ENCODE measurements around the gene C12orf54.
"Not testable (repeated sequence)": the region's sequence is repeated elsewhere in the genome, so short reads cannot be mapped to it uniquely, and the experiment has no call there.

Gene C12orf54

DNA sequence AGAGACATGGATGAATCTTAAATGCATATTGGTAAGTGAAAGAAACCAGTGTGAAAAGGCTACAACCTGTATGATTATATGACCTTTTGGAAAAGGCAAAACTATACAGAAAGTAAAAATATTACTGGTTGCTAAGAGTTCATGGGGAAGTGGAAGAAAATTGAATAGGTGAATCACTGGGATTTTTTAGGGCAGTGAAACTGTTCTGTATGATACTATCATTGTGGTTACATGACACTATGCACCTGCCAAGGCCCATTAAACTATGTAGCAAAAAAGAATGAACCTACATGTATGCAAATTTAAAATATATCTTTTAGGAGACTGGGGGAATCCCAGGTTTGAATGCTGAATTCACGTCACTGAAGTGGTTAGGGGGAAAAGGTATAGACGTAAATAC lies 30.6 kb downstream of the C12orf54 start:
- DNase-seq = no peak

DNA sequence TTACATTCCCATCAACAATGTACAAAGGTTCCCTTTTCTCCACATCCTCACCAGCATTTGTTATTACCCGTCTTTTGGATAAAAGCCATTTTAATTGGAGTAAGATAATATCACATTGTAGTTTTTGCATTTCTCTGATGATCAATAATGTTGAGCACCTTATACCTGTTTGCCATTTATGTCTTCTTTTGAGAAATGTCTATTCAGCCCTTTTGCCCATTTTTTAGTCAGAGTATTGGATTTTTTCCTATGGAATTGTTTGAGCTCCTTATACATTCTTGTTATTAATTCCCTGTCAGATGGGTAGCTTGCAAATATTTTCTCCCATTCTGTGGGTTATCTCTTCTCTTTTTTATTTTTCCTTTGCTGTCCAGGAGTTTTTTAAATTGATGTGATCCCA lies 32.4 kb downstream of the C12orf54 start:
- no peak for DNase-seq

DNA sequence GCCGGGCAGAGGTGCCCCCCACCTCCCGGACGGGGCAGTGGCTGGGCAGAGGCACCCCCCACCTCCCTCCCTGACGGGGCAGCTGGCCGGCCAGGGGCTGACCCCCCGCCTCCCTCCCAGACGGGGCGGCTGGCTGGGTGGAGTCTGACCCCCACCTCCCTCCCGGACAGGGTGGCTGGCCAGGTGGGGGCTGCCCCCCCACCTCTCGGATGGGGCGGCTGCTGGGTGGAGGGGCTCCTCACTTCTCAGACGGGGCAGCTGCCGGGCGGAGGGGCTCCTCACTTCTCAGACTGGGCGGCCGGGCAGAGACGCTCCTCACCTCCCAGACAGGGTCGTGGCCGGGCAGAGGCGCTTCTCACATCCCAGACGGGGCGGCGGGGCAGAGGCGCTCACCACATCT lies 38.1 kb downstream of the C12orf54 start:
- not testable (repeated sequence) for DNase-seq

DNA sequence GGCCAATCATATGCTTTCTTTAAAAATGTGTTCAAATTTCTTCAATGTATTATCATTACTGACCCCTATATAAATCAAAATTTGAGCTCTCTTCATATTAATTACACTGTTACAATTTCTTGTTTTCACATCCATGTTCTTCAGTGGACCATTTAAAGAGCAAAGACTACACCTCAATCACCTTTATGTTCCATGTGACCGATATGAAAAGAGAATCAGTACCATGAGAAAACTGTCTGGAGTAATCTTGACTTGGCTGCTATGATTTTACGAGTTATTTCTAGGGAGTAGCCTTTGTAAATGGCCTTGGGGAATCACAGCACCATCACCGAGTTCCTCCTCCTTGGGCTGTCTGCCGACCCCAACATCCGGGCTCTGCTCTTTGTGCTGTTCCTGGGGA lies 43.0 kb downstream of the C12orf54 start, which contains the start of gene OR8S1:
OR8S1 (plus strand) TSS at position 301 of the 400 bp plus-strand sequence; CDS start at position 301, 0 bp downstream.
- DNase-seq = no peak

DNA sequence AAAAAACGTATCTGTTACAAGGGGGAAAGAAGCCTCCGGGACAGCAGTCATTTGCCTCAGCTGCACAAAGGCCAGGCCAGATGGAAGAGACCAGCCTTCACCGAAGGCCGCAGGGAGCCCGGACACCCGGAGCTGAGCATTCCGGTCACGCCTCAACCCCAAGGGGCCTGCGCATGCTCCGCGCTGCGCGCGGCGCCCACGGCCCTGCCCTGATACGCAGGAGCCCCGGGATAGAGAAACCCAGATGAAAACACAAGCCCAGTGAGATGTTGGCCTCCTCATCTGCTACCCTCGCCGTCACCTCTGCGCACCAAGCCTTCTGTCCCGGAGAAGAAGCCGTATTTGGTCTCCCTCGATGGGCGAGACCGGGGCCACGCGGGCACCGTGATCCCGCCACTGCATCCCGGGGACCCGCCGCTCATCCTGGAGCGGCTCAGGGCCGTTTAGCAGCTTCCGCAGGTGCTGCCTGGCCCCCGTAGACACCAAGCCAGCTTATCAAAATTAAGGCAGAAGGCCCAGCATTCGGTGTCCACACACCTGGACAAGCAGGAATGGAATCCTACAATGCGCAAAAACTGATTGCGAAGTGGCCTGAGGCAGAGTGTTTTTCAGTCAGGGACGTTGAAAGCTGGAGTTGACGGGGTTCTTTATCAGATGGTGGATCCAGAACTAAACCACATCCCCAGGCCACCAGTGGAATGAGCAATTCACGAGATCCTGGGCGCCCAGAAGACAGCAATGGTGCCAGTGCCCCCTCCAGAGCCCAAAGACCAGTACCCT lies 45.8 kb downstream of the C12orf54 start:
- no peak for DNase-seq

DNA sequence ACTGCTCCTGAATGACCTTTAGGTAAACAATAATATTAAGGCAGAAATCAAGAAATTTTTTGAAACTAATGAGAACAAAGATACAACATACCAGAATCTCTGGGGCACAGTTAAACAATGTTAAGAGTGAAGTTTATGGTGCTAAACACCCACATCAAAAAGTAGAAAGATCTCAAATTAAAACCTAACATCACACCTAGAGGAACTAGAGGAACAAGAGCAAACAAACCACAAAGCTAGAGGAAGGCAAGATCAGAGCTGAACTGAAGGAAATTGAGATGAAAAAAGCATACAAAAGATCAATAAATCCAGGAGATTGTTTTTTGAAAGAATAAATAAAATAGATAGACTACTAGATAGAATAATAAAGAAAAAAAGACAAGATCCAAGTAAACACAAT lies 50.3 kb downstream of the C12orf54 start:
- no peak for DNase-seq

DNA sequence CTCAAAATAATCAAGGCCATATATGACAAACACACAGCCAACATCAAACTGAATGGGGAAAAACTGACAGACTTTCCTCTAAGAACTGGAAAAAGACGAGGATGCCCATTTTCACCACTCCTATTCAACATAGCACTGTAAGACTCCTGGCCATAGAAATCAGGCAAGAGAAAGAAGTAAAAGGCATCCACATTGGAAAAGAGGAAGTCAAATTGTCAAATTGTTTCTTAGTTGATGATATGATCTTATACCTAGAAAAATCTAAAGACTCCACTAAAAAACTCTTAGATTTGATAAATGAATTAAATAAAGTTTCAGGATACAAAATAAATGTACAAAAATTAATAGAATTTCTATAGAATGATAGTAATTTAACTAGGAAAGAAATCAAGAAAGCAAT lies 54.3 kb downstream of the C12orf54 start:
- DNase-seq = no peak

DNA sequence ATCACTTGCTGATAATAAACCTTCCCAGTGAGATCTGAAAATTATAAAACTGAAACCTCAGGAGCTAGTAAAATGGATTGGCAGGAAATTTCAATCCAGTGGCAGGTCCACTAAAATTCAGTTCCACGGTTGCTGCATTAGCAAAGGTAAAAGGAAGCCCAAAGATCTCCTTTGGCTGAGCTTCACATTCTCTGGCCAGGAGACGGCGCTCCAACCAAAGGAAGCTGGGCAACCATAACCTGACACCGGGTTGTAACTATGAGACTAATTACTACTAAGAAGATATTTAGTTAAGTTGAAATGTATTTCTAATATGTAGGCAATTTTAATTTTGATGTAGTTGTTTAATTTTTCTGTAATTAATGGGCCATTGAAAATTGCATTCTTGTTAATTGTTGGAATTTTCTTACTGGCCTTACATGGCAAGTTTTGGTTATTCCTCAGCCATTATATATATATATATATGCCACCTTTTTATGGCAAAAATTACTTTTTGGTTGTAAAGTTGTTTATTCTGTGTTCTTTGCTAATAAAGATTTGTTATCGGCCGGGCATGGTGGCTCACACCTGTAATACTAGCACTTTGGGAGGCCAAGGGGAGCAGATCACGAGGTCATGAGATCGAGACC lies 60.1 kb downstream of the C12orf54 start:
- no peak for DNase-seq

DNA sequence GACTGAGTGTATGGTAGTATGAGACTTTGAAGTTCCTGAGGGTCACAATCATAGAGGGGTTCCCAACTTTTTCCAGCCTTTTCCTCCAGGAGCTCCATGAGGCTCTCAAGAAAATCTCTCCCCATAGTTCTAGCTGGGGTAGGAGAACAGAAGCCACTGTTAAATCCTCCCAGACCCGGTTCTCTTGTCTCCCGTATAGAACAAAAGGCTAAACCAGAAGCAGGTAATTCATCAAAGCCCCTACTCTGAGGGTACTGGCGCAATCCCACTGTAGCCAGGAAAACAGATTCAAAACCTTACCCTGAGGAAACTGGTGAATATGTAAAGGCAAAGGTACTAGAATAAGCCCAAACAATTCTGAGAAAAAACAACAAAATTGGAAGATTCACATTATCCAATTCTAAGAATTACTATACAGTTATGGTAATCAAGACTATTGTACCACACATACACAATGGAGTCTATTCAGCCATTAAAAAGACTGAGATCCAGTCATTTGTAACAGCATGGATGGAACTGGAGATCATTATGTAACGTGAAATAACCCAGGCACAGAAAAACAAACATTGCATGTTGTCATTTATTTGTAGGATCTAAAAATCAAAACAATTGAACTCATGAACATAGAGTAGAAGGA lies 63.7 kb downstream of the C12orf54 start:
- DNase-seq = no peak
